Chondrocyte (in vitro differentiated cells): ENCODE results near the gene ATP8B3. TPM values are rescaled to one million over a fixed set of nuclear protein-coding genes. Genes with fewer than 3 reads are reported as not detected.
A peak's percentile ranks its signal among the peaks of the same experiment; 100 is the strongest.
"Not testable (repeated sequence)": the region's sequence is repeated elsewhere in the genome, so short reads cannot be mapped to it uniquely, and the experiment has no call there.

Experiments
- DNase-seq: peaks from one replicate; pipeline ENCODE4 v3.0.0; 2021; ENCODE audit warnings: mixed read lengths, low spot score
- H3K27ac Mint-ChIP-seq: one replicate; pipeline ENCODE4 v1.8.0; 2021; ENCODE audit warnings: mild to moderate bottlenecking, moderate library complexity, mixed read lengths; ENCODE audit not compliant: unreplicated experiment
- H3K27me3 Mint-ChIP-seq: 2 replicates; pipeline ENCODE4 v1.8.0; 2021; ENCODE audit warnings: low read depth, mixed read lengths
- H3K36me3 Mint-ChIP-seq: 2 replicates; pipeline ENCODE4 v1.8.0; 2021; ENCODE audit warnings: low read depth, mixed read lengths
- H3K4me1 Mint-ChIP-seq: 2 replicates; pipeline ENCODE4 v1.8.0; 2021; ENCODE audit warnings: low read depth, mild to moderate bottlenecking, mixed read lengths
- H3K4me3 Mint-ChIP-seq: one replicate; pipeline ENCODE4 v1.8.0; 2021; ENCODE audit warnings: mild to moderate bottlenecking, moderate library complexity, mixed read lengths; ENCODE audit not compliant: unreplicated experiment
- H3K9me3 Mint-ChIP-seq: 2 replicates; pipeline ENCODE4 v1.8.0; 2021; ENCODE audit warnings: low read depth, mixed read lengths
- CTCF ChIP-seq: fragments of 200-600 bp; sonication (generic); IDR thresholded peaks from 2 replicates; pipeline ENCODE4 v1.5.0; 2021; ENCODE audit warnings: antibody characterized with exemption, mild to moderate bottlenecking, moderate library complexity
- total RNA-seq: library from RNA; stranded (reverse); gene quantifications from 3 replicates; pipeline ENCODE4 v1.2.1, GENCODE V29; 2021

Gene ATP8B3
- total RNA-seq, 1 donor from 2014 or later: 5.7 TPM

GRCh38 chr19:1799695-1800342 is 12.3 kb downstream of the ATP8B3 start:
- Mint-ChIP-seq H3K27me3 (no peaks in the 10 kb centered on the region), H3K36me3 (peaks cover 7% of the 10 kb centered on the region), H3K27ac (no peak overlapping the region), H3K4me1 (no peaks in the 10 kb centered on the region), H3K9me3 (no peaks in the 10 kb centered on the region), H3K4me3 (no peak overlapping the region)
- peak; percentile 84 for DNase-seq
- TF ChIP-seq CTCF: no peak

GRCh38 chr19:1797313-1797712 is 14.8 kb downstream of the ATP8B3 start:
- not testable (repeated sequence) for H3K27ac Mint-ChIP-seq, H3K4me1 Mint-ChIP-seq, H3K27me3 Mint-ChIP-seq, DNase-seq, H3K36me3 Mint-ChIP-seq, H3K9me3 Mint-ChIP-seq, H3K4me3 Mint-ChIP-seq

- no peak overlapping the region for H3K4me3 Mint-ChIP-seq
- TF ChIP-seq CTCF: no peak
- peak; percentile 88 for DNase-seq
- peaks cover 4% of the 10 kb centered on the region for H3K36me3 Mint-ChIP-seq
- H3K27me3 Mint-ChIP-seq: no peaks in the 10 kb centered on the region
- H3K9me3 Mint-ChIP-seq: no peaks in the 10 kb centered on the region
- no peak overlapping the region for H3K27ac Mint-ChIP-seq
- H3K4me1 Mint-ChIP-seq: no peaks in the 10 kb centered on the region
Measured at GRCh38 chr19:1796395-1797142, 15.5 kb downstream of the ATP8B3 start.

- Mint-ChIP-seq H3K27ac (no peak overlapping the region), H3K36me3 (no peaks in the 10 kb centered on the region), H3K4me1 (no peaks in the 10 kb centered on the region), H3K9me3 (no peaks in the 10 kb centered on the region), H3K4me3 (no peak overlapping the region), H3K27me3 (peaks cover 4% of the 10 kb centered on the region)
- DNase-seq: no peak
- TF ChIP-seq CTCF: no peak
Measured at GRCh38 chr19:1794424-1795172, 17.5 kb downstream of the ATP8B3 start.

- no peaks in the 10 kb centered on the region for H3K36me3 Mint-ChIP-seq
Measured at GRCh38 chr19:1791879-1792278, 20.2 kb downstream of the ATP8B3 start.

More at GRCh38 chr19:1791879-1792278, 20.2 kb downstream of the ATP8B3 start:
- no peak for TF ChIP-seq CTCF
- Mint-ChIP-seq H3K9me3 (no peaks in the 10 kb centered on the region), H3K27ac (no peak overlapping the region), H3K4me3 (no peak overlapping the region), H3K27me3 (peaks cover 8% of the 10 kb centered on the region), H3K4me1 (no peaks in the 10 kb centered on the region)
- no peak for DNase-seq
